Neural progenitor cell (in vitro differentiated cells): ENCODE measurements around the gene ADGRE2. TPM values are rescaled to one million over a fixed set of nuclear protein-coding genes. Genes with fewer than 3 reads are reported as not detected.
"Not testable (repeated sequence)": the region's sequence is repeated elsewhere in the genome, so short reads cannot be mapped to it uniquely, and the experiment has no call there.

ENCODE experiments used
- DNase-seq: peaks from one replicate; pipeline ENCODE4 v3.0.0-alpha.2; 2016; ENCODE audit warnings: low spot score
- H2AFZ ChIP-seq: fragments of 200-600 bp; sonication (generic); replicated peaks from 2 replicates; pipeline ENCODE4 v1.6.1; 2016; ENCODE audit warnings: antibody characterized with exemption
- H3F3A ChIP-seq: fragments of 200-600 bp; sonication (generic); 2 replicates; pipeline ENCODE4 v1.6.1; 2016; ENCODE audit warnings: antibody characterized with exemption, low read depth
- H3K27ac ChIP-seq: fragments of 200-600 bp; sonication (generic); 2 replicates; pipeline ENCODE4 v1.5.1; 2016; ENCODE audit warnings: mild to moderate bottlenecking
- H3K27me3 ChIP-seq: fragments of 200-600 bp; sonication (generic); 2 replicates; pipeline ENCODE4 v1.6.1; 2016; ENCODE audit warnings: mild to moderate bottlenecking, moderate library complexity
- H3K36me3 ChIP-seq: fragments of 200-600 bp; sonication (generic); 2 replicates; pipeline ENCODE4 v1.5.1; 2016
- H3K4me1 ChIP-seq: fragments of 200-600 bp; sonication (generic); 2 replicates; pipeline ENCODE4 v1.6.1; 2016; ENCODE audit warnings: mixed run types
- H3K4me2 ChIP-seq: fragments of 200-600 bp; sonication (generic); 2 replicates; pipeline ENCODE4 v1.6.1; 2016
- H3K4me3 ChIP-seq: fragments of 200-600 bp; sonication (generic); 2 replicates; pipeline ENCODE4 v1.5.1; 2016
- H3K79me2 ChIP-seq: fragments of 200-600 bp; sonication (generic); 2 replicates; pipeline ENCODE4 v1.6.1; 2016; ENCODE audit warnings: low read depth
- H3K9ac ChIP-seq: fragments of 200-600 bp; sonication (generic); 2 replicates; pipeline ENCODE4 v1.6.1; 2016
- H3K9me3 ChIP-seq: fragments of 200-600 bp; sonication (generic); 2 replicates; pipeline ENCODE4 v1.5.1; 2016; ENCODE audit warnings: low read depth
- H4K20me1 ChIP-seq: fragments of 200-600 bp; sonication (generic); 2 replicates; pipeline ENCODE4 v1.6.1; 2016; ENCODE audit warnings: low read depth
- H3K27ac Mint-ChIP-seq: 3 replicates; pipeline ENCODE4 v1.8.0; 2021; ENCODE audit warnings: mixed read lengths
- H3K27me3 Mint-ChIP-seq: 2 replicates; pipeline ENCODE4 v1.8.0; 2022; ENCODE audit warnings: low read depth, mild to moderate bottlenecking, inconsistent platforms, moderate library complexity, mixed read lengths; ENCODE audit not compliant: insufficient read depth
- H3K36me3 Mint-ChIP-seq: 3 replicates; pipeline ENCODE4 v1.8.0; 2021; ENCODE audit warnings: mixed read lengths
- H3K4me1 Mint-ChIP-seq: 3 replicates; pipeline ENCODE4 v1.8.0; 2021; ENCODE audit warnings: mixed read lengths
- H3K4me3 Mint-ChIP-seq: 3 replicates; pipeline ENCODE4 v1.8.0; 2021; ENCODE audit warnings: mild to moderate bottlenecking, moderate library complexity, mixed read lengths
- H3K9me3 Mint-ChIP-seq: 3 replicates; pipeline ENCODE4 v1.8.0; 2020; ENCODE audit warnings: mixed read lengths
- EZH2 ChIP-seq: fragments of 200-600 bp; sonication (generic); IDR thresholded peaks from 2 replicates; pipeline ENCODE4 v1.6.1; 2017; ENCODE audit warnings: antibody characterized with exemption, mild to moderate bottlenecking, moderate library complexity
- EZH2phosphoT487 ChIP-seq: fragments of 200-600 bp; sonication (generic); IDR thresholded peaks from 2 replicates; pipeline ENCODE4 v1.6.1; 2017; ENCODE audit warnings: antibody characterized with exemption
- total RNA-seq: library from RNA; depleted of rRNA; stranded (reverse); fragments of >200 nt; gene quantifications from 2 replicates; pipeline ENCODE4 v1.2.3, GENCODE V29; 2015; ENCODE audit warnings: low replicate concordance
- TF ChIP-seq, protein P1 (sequence below): fragments of 200-600 bp; sonication (generic); IDR thresholded peaks from 2 replicates; pipeline ENCODE4 v1.5.1; 2017; ENCODE audit warnings: antibody characterized with exemption, mild to moderate bottlenecking

ADGRE2 gene
- total RNA-seq: 0.28 and 0.34 TPM in 2 replicates

DNA sequence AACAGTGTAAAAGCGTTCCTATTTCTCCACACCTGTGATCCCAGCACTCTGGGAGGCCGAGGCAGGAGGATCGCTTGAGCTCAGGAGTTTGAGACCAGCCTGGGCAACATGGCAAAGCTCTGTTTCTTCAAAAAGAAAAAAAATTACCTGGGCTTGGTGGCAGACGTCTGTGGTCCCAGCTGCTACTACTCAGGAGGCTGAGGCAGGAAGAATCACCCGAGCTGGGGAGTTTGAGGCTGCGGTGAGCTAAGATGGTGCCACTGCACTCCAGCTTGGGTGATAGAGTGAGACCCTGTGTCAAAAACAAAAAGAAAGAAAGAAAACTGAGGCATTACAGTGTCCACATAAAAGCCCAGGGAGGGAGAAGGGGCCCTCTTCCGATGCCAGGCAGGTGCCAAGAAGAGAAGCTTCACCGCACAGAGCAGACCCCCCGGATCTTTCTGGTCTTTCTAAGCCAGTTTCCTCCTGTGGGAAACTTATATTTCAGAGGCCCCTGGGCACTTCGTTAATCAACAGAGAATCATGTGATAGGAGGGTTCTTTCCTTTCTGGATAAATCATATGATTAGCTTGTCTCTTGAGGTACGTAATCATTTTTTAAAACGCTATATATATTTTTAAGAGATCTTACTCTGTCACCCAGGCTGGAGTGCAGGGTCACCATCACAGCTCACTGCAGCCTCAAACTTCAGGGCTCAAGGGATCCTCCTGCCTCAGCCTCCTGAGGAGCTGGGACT, at the start of gene ADGRE2:
TSS of gene ADGRE2 (minus strand) at position 451 of the 736 bp plus-strand sequence. CDS start 1,804 bp downstream, outside the sequence.
- H3K4me1 Mint-ChIP-seq, H3K4me3 ChIP-seq, H3K27ac ChIP-seq, H3K9me3 Mint-ChIP-seq, H3K9me3 ChIP-seq, H3K36me3 ChIP-seq, H4K20me1 ChIP-seq, H3F3A ChIP-seq, H3K36me3 Mint-ChIP-seq, H3K79me2 ChIP-seq, H3K4me2 ChIP-seq, DNase-seq, H3K27me3 Mint-ChIP-seq, H3K27ac Mint-ChIP-seq, H3K4me1 ChIP-seq, H2AFZ ChIP-seq, H3K9ac ChIP-seq: not testable (repeated sequence)
- peak within 1 kb of the TSS; percentile 50 for H3K4me3 Mint-ChIP-seq
- peaks cover 22% of the 10 kb centered on the region for H3K27me3 ChIP-seq

DNA sequence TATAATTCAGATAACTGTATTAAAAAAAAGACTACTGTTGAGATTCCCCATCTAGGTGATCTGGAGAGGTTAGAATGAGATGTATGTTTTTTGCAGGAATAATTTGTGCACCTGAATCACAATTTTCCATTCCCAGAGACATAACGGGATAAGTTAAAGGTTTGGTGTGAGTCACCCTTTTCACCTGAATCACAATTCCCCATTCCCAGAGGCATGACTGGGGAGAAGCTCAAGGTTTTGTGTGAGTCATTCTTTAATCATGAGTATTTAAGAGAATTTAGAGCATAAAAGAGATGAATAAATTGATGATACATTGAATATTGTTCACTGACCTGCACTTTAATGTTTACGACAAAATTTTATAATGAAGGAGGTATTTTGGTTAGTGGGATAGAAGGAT, 47.6 kb upstream of the ADGRE2 start:
- Mint-ChIP-seq H3K27ac (no peak overlapping the region), H3K9me3 (no peaks in the 10 kb centered on the region)
- no peak for TF ChIP-seq EZH2phosphoT487
- TF ChIP-seq, protein P1, sequence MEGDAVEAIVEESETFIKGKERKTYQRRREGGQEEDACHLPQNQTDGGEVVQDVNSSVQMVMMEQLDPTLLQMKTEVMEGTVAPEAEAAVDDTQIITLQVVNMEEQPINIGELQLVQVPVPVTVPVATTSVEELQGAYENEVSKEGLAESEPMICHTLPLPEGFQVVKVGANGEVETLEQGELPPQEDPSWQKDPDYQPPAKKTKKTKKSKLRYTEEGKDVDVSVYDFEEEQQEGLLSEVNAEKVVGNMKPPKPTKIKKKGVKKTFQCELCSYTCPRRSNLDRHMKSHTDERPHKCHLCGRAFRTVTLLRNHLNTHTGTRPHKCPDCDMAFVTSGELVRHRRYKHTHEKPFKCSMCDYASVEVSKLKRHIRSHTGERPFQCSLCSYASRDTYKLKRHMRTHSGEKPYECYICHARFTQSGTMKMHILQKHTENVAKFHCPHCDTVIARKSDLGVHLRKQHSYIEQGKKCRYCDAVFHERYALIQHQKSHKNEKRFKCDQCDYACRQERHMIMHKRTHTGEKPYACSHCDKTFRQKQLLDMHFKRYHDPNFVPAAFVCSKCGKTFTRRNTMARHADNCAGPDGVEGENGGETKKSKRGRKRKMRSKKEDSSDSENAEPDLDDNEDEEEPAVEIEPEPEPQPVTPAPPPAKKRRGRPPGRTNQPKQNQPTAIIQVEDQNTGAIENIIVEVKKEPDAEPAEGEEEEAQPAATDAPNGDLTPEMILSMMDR: no peak
- no peak for TF ChIP-seq EZH2

DNA sequence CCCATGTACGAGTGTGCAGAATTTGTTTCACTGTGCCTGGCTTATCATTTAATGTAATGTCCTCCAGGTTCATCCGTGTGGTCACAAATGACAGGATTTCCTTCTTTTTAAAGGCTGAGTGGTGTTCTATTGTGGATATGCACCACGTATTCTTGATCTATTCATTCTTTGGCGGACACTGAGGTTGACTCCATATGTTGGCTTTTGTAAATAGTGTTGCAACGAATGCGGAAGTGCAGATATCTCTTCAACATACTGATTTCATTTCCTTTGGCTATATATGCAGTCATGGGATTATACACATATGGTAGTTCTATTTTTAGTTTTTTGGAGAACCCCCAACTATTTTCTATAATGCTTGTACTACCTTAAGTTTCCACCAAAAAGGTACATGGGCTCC, 43.6 kb upstream of the ADGRE2 start:
- no peaks in the 10 kb centered on the region for H3K4me1 ChIP-seq
- no peaks in the 10 kb centered on the region for H3K27me3 ChIP-seq
- no peaks in the 10 kb centered on the region for H4K20me1 ChIP-seq
- H3K4me3 ChIP-seq: no peak overlapping the region
- no peaks in the 10 kb centered on the region for H3K79me2 ChIP-seq
- no peaks in the 10 kb centered on the region for H3F3A ChIP-seq
- Mint-ChIP-seq H3K36me3 (no peaks in the 10 kb centered on the region), H3K4me1 (no peaks in the 10 kb centered on the region), H3K9me3 (no peaks in the 10 kb centered on the region), H3K4me3 (no peak overlapping the region), H3K27me3 (peaks cover 4% of the 10 kb centered on the region), H3K27ac (no peak overlapping the region)
- no peak overlapping the region for H3K27ac ChIP-seq
- H3K9ac ChIP-seq: no peak overlapping the region
- H2AFZ ChIP-seq: no peak overlapping the region
- no peak overlapping the region for H3K4me2 ChIP-seq
- TF ChIP-seq EZH2 (no peak), EZH2phosphoT487 (no peak)
- TF ChIP-seq, protein P1: no peak
- peaks cover 19% of the 10 kb centered on the region for H3K9me3 ChIP-seq
- no peak for DNase-seq
- H3K36me3 ChIP-seq: no peaks in the 10 kb centered on the region

More for the DNA sequence above, 47.6 kb upstream of the ADGRE2 start:
- Histone ChIP-seq H3K79me2 (no peaks in the 10 kb centered on the region), H3K4me1 (no peaks in the 10 kb centered on the region), H3K27ac (no peak overlapping the region), H3K9ac (no peak overlapping the region), H4K20me1 (no peaks in the 10 kb centered on the region), H3F3A (no peaks in the 10 kb centered on the region), H3K27me3 (no peaks in the 10 kb centered on the region), H3K4me2 (no peak overlapping the region), H3K4me3 (no peak overlapping the region), H3K9me3 (peaks cover 14% of the 10 kb centered on the region), H2AFZ (no peak overlapping the region), H3K36me3 (no peaks in the 10 kb centered on the region)
- H3K4me3 Mint-ChIP-seq: no peak overlapping the region
- H3K36me3 Mint-ChIP-seq: no peaks in the 10 kb centered on the region
- no peak for DNase-seq
- peaks cover 6% of the 10 kb centered on the region for H3K27me3 Mint-ChIP-seq
- H3K4me1 Mint-ChIP-seq: no peaks in the 10 kb centered on the region

DNA sequence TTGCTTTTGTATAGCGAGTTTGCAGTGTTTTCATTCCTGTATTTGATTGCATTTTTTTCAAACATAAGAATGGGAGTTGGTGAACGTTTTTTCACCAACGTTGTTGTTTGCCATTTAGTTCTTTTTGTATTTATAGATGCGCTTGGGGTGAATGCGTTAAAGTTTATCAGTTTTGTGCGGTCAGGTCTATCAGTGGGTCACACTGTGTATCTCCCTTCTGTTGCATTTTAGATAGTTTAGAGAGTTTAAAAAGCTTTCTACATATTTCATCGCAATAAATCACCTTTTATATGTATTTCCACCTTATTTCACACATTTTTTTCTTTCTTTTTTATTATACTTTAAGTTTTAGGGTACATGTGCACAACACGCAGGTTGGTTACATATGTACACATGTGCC, 40.2 kb upstream of the ADGRE2 start:
- H4K20me1 ChIP-seq: no peaks in the 10 kb centered on the region
- H3K9me3 ChIP-seq: peaks cover 4% of the 10 kb centered on the region
- no peak overlapping the region for H3K27ac ChIP-seq
- H3K4me3 ChIP-seq: no peak overlapping the region
- no peaks in the 10 kb centered on the region for H3K79me2 ChIP-seq
- no peaks in the 10 kb centered on the region for H3K36me3 Mint-ChIP-seq
- no peaks in the 10 kb centered on the region for H3K27me3 ChIP-seq
- H3K4me1 ChIP-seq: no peaks in the 10 kb centered on the region
- DNase-seq: no peak
- H3F3A ChIP-seq: no peaks in the 10 kb centered on the region
- TF ChIP-seq, protein P1: no peak
- TF ChIP-seq EZH2: no peak
- no peak for TF ChIP-seq EZH2phosphoT487
- peaks cover 4% of the 10 kb centered on the region for H3K27me3 Mint-ChIP-seq
- H3K9me3 Mint-ChIP-seq: no peaks in the 10 kb centered on the region
- H3K4me3 Mint-ChIP-seq: no peak overlapping the region
- H3K36me3 ChIP-seq: no peaks in the 10 kb centered on the region
- no peaks in the 10 kb centered on the region for H3K4me1 Mint-ChIP-seq
- H3K4me2 ChIP-seq: no peak overlapping the region
- H3K27ac Mint-ChIP-seq: no peak overlapping the region
- H2AFZ ChIP-seq: no peak overlapping the region
- no peak overlapping the region for H3K9ac ChIP-seq
